K562 (cell line): ENCODE measurements around the gene SETD1B. TPM values are rescaled to one million over a fixed set of nuclear protein-coding genes. Genes with fewer than 3 reads are reported as not detected.
A peak's percentile ranks its signal among the peaks of the same experiment; 100 is the strongest.

Experiments used
- ARID1B ChIP-seq: fragments of 450-650 bp; IDR thresholded peaks from 2 replicates; pipeline ENCODE4 v1.6.1; 2016; ENCODE audit warnings: antibody characterized with exemption, mild to moderate bottlenecking, inconsistent platforms
- ATF1 ChIP-seq, 2 experiments: fragments of 450-650 bp in 1 of 2; IDR thresholded peaks; 2 replicates each; pipeline ENCODE4 v1.6.1; 2016; ENCODE audit warnings: missing compliant biosample characterization in 1 of 2, missing genetic modification characterization in 1 of 2
- CHD1 ChIP-seq: fragments of 200-600 bp; sonication (generic); IDR thresholded peaks from one replicate; pipeline ENCODE4 v1.6.1; 2012; ENCODE audit warnings: mild to moderate bottlenecking, moderate library complexity, low read length, inconsistent platforms
- GTF2E2 ChIP-seq: fragments of 200-800 bp; sonication (Bioruptor generic); IDR thresholded peaks from 2 replicates; pipeline ENCODE4 v1.6.1; 2016; ENCODE audit warnings: missing genetic modification characterization, missing compliant biosample characterization
- KLF10 ChIP-seq: fragments of 250-450 bp; sonication (Bioruptor Pico); IDR thresholded peaks from 2 replicates; pipeline ENCODE4 v1.6.1; 2021; ENCODE audit warnings: matching md5 sums
- PREB ChIP-seq: sonication (generic); formaldehyde crosslinking; IDR thresholded peaks from 2 replicates; pipeline ENCODE4 v1.8.1; 2023; ENCODE audit warnings: mild to moderate bottlenecking, missing genetic modification reagents
- RBM17 ChIP-seq: fragments of 200-400 bp; formaldehyde crosslinking; IDR thresholded peaks from 2 replicates; pipeline ENCODE4 v1.6.1; 2017; ENCODE audit warnings: low read depth, mild to moderate bottlenecking, low read length, borderline replicate concordance
- TFE3 ChIP-seq: fragments of 450-650 bp; formaldehyde crosslinking; IDR thresholded peaks from 2 replicates; pipeline ENCODE4 v1.4.0; 2020; ENCODE audit warnings: mild to moderate bottlenecking, mixed read lengths
- THAP7 ChIP-seq: fragments of 250-450 bp; sonication (Bioruptor Pico); IDR thresholded peaks from 2 replicates; pipeline ENCODE4 v1.5.0; 2021
- ZBTB11 ChIP-seq, 3 experiments: fragments of 200-800 bp in 1 of 3; fragments of 250-450 bp in 1 of 3; fragments of 450-650 bp in 1 of 3; sonication (Bioruptor Pico) in 1 of 3; sonication (Bioruptor generic) in 1 of 3; formaldehyde crosslinking in 1 of 3; IDR thresholded peaks; 2 replicates each; pipeline versions ENCODE4 v1.6.1 to v1.8.0; 2016 to 2022; ENCODE audit warnings: mild to moderate bottlenecking in 2 of 3, missing genetic modification characterization in 2 of 3, missing compliant biosample characterization in 1 of 3, moderate library complexity in 1 of 3
- ZMIZ1 ChIP-seq, 2 experiments: fragments of 150-350 bp in 1 of 2; IDR thresholded peaks; 2 replicates each; pipeline ENCODE4 v1.6.1; 2012 to 2016; ENCODE audit warnings: low read depth in 2 of 2, low read length in 2 of 2, mild to moderate bottlenecking in 1 of 2, moderate library complexity in 1 of 2
- ZNF445 ChIP-seq: fragments of 250-450 bp; sonication (Bioruptor Pico); IDR thresholded peaks from 2 replicates; pipeline ENCODE4 v1.4.0; 2020; ENCODE audit warnings: low read depth, mild to moderate bottlenecking, moderate library complexity
- ZNF589 ChIP-seq: fragments of 200-800 bp; sonication (Bioruptor generic); IDR thresholded peaks from 2 replicates; pipeline ENCODE4 v1.6.1; 2016; ENCODE audit warnings: low read depth, missing genetic modification characterization, missing compliant biosample characterization
- polyA plus RNA-seq, 8 experiments: library from polyadenylated mRNA; depleted of rRNA in 4 of 8; stranded (reverse) in 5 of 8; unstranded in 3 of 8; fragments of >200 nt; fragmentation: Nextera tagmentation in 2 of 8; fragmentation: Illumina TruSeq in 1 of 8; extraction: Ambion mirVana in 2 of 8; extraction: Trizol in 1 of 8; gene quantifications; 2 replicates each; pipeline versions ENCODE4 v1.2.1 to v1.2.3, GENCODE V29; 2011 to 2014; ENCODE audit warnings: inconsistent platforms in 1 of 8, missing spikeins in 1 of 8
- total RNA-seq, 7 experiments: library from RNA; depleted of rRNA in 6 of 7; stranded (reverse); fragments of >200 nt in 6 of 7; fragmentation: Illumina TruSeq in 2 of 7; extraction: Trizol in 2 of 7; gene quantifications; 2 replicates each; pipeline versions ENCODE4 v1.2.1 to v1.2.3, GENCODE V29; 2011 to 2021; ENCODE audit warnings: low replicate concordance in 1 of 7

Gene SETD1B
- total and polyA plus RNA-seq, 9 of the 15 experiments (the other 6 are each of a cell fraction or from before 2014, with no cell fraction given): 0.48 to 26.6 (median 2.3) TPM

- TF ChIP-seq ATF1 (CRISPR knock-in tag; IDR thresholded peaks at IDR 0.05): 0 out of 2 replicates have a peak, but pooled peaks have one; percentile 34
- peak; percentile 85 for TF ChIP-seq ATF1 (tag; IDR thresholded peaks at IDR 0.05)
- TF ChIP-seq ZNF445: no peak
- TF ChIP-seq GTF2E2 (tag): no peak
- peak; percentile 14; the same call in 1 of the 2 replicates for TF ChIP-seq TFE3 (CRISPR knock-in tag)
- TF ChIP-seq KLF10 (CRISPR knock-in tag): no peak
- no peak for TF ChIP-seq RBM17
- no peak for TF ChIP-seq ZNF589 (CRISPR knock-in tag)
- TF ChIP-seq PREB (CRISPR knock-in tag): peak; percentile 97; the same call in 1 of the 2 replicates
- no peak for TF ChIP-seq THAP7 (CRISPR knock-in tag)
- no peak; a peak in 1 of 6 replicates for TF ChIP-seq ZBTB11 (CRISPR knock-in tag; IDR thresholded peaks at IDR 0.05)
- TF ChIP-seq ZMIZ1 (IDR thresholded peaks at IDR 0.05; ENCODE audit: low read depth in 2 of 2, low read length in 2 of 2): peak in 1 of 2 experiments; percentile 53; a peak in 2 of 4 replicates
- peak; percentile 48 for TF ChIP-seq ARID1B
- peak; percentile 36 for TF ChIP-seq CHD1
Measured at GRCh38 chr12:121793838-121794533, 9.8 kb upstream of the SETD1B start (continued).
